B cell (primary cell): ENCODE results near the gene SLC22A17.

Source experiments
- CTCF ChIP-seq: fragments of 200-600 bp; IDR thresholded peaks from one replicate; pipeline ENCODE4 v1.8.0; 2022; ENCODE audit warnings: antibody characterized with exemption, mild to moderate bottlenecking
- EZH2 ChIP-seq: IDR thresholded peaks from 2 replicates; pipeline ENCODE4 v1.6.1; 2012; ENCODE audit warnings: borderline replicate concordance, low read depth, mild to moderate bottlenecking, moderate library complexity, low read length; ENCODE audit not compliant: insufficient read depth, poor library complexity, severe bottlenecking

GRCh38 chr14:23307146-23307530 is 45.5 kb downstream of the SLC22A17 start:
- no peak for TF ChIP-seq CTCF
- TF ChIP-seq EZH2: no peak
